Right renal cortex interstitium (tissue), 3 donors: Measurements from ENCODE around the gene SSR1. TPM values are rescaled to one million over a fixed set of nuclear protein-coding genes. Genes with fewer than 3 reads are reported as not detected.
"Not testable (repeated sequence)": the region's sequence is repeated elsewhere in the genome, so short reads cannot be mapped to it uniquely, and the experiment has no call there.

Experiments used
- DNase-seq, 3 donors: peaks; one replicate each; pipeline ENCODE4 v3.0.0-alpha.2; 2013; ENCODE audit warnings: low read depth in 3 of 3, low spot score in 2 of 3
- polyA plus RNA-seq, 3 donors: library from polyadenylated mRNA; unstranded; fragments of 120-200 nt; gene quantifications; one replicate each; pipeline ENCODE4 v1.2.1, GENCODE V29; 2013; ENCODE audit not compliant: insufficient read length in 3 of 3

The SSR1 gene
- polyA plus RNA-seq, 3 donors: 129 to 141 (median 141) TPM

DNA sequence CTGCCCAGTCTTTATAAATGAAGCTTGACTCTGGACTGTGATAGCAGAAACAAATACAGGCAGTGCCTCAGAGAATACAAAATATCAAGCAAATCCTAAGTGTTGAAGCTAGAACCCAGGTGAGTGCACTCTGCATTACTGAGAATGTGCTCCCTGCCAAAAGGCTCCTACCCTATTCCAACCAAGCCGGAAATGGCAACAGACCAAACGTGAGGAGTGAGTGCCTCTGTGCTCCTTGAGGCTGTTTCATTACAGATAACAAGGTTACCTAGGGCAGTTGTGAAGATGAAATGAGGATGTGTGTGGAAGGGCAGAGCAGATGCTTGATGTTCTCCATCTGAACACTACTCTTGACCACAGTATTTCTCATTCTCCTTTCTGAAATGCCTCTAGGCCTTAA is 29.3 kb downstream of the SSR1 start:
- no peak for DNase-seq

DNA sequence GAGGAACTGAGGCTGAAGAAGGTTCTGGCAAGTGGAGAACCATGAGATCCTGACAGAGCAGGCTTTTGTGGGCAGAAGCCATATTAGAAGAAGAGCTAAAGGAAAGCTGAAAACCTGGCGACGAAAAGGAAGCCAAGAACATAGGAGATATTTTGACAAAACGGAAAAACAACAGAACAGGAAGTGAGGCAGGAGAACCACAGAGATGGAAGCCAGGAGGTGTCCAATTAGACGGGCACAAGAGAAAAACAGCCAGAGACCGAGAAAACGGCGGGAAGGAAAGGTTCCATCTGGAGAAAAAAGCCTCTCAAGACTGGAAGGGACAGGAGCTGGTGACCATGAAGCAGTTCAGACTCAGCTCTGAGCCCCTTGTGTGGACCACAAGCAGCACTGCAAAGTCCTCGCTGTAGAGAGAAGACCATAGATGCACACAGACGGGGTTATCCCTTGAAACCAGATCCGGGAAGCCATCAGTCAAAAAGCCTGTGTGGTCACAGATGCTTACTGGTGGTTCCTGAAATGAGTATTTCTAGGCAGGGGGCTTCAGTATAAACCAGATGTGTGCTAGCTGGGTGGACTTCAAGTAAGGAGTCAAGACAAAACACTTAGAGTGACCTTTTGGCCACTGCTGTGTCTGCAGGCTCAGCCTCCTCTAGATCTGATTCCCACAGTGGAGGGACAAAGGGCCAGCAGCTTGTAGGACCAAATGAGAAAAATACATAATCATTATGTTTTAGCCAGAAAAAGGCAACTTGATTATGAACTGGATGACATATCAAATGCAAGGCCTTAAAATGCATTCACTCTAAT is 30.7 kb downstream of the SSR1 start:
- no peak for DNase-seq

DNA sequence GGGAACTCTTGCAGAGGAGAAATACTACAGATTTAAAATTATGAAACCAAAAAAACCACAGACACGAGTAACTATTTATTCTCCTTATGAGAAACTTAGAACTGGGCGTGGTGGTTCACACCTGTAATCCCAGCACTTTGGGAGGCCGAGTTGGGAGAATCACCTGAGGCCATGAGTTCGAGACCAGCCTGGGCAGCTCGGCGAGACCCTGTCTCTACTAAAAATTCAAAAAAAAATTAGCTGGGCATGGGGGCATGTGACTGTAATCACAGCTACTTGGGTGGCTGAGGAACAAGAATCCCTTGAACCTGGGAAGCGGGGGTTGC is 36.8 kb downstream of the SSR1 start:
- no peak for DNase-seq

DNA sequence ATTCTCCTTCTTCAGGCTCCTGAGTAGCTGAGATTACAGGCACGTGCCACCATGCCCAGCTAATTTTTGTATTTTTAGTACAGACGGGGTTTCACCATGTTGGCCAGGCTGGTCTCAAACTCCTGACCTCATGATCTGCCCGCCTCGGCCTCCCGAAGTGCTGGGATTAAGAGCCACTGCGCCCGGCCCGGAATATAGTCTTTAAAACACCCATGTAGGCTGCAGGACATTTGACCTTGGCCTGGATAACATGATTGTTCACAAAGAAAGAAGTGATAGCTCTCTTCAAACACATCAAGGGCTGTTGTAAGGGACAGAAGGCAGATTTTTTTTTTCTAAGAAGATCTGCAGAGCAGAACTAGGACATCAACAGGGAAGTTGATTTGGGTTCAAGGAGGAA is 38.5 kb downstream of the SSR1 start:
- not testable (repeated sequence) for DNase-seq

DNA sequence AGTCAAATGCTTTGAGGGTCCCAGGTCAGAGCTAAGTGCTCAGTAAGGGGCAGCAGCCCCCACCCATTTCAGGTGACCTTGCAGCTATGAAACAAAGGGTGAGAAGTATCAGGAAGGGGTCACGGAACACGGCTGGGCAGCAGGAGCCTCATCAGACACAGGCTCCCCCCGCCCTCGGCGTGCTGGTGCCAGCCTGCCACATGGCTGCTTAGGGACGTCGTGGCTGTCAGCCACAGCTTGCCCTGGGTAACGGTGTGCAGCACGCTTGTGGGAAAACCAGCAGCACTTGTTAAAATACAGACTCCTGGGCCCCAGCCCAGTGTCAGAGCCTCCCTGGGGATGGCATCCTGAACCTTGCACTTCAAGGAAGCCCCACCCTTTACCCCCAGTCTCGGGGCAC is 39.3 kb downstream of the SSR1 start:
- DNase-seq: no peak

DNA sequence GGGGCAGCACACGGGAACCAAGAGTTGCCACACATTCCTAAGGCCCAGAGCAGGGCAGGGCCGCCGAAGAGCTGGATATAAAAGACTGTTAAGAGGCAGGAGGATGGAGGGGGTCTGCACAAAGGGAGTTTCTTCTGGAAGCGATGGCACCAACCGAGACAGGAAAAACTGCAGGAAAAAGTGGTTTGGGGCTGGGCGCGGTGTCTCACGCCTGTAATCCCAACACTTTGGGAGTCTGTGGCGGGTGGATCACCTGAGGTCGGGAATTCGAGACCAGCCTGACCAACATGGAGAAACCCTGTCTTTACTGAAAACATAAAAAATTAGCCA is 41.8 kb downstream of the SSR1 start:
- DNase-seq: no peak

DNA sequence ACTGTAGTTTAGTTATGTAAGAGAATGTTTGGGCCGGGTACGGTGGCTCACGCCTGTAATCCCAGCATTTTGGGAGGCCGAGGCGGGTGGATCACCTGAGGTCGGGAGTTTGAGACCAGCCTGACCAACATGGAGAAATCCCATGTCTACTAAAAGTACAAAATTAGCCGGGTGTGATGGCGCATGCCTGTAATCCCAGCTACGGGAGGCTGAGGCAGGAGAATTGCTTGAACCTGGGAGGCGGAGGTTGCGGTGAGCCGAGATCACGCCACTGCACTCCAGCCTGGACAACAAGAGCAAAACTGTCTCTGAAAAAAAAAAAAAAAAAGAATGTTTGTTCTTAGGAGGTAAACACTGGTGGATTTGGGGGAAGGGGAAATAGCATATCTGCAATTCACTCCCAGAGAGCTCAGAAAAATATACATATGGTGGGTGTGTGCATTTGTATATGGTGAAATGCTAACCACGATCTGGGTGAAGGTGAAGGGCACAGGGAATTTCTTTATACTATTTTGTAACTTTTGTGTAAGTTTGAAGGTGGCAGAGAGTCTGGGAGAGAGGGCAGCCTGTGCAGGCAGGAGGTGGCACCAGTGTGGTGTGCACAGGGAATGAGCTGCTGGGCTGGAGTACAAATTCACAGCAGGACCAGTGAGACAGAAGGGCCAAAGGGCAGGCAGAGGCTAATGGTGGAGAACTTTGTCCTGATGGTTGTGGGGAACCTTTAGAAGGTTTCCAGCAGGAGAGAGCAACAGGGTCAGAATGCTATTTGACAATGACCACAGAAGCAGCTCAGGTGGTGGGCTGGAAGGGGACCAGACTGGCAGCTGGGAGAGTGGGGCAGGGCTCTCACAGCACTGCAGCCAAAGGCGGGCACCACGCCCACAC is 42.4 kb downstream of the SSR1 start:
- DNase-seq: no peak

DNA sequence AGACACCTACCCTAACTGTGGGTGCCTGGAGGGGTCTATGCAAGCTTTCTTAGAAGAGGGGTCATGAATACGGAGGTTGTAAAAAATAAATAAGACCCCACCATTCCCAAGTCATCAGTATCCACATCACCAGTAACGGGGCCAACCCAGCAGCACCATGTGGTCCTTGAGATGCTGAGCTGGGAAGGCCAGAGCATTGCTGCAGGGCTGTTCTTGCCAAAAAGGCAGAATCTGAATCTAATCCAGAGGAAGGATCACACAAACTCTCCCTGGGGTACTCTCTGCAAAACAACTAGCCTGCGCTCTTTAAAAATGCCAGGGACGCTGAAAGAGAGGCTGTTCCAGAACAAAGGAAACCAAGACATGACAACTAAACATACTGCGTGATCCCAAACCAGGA is 43.2 kb downstream of the SSR1 start:
- no peak for DNase-seq

DNA sequence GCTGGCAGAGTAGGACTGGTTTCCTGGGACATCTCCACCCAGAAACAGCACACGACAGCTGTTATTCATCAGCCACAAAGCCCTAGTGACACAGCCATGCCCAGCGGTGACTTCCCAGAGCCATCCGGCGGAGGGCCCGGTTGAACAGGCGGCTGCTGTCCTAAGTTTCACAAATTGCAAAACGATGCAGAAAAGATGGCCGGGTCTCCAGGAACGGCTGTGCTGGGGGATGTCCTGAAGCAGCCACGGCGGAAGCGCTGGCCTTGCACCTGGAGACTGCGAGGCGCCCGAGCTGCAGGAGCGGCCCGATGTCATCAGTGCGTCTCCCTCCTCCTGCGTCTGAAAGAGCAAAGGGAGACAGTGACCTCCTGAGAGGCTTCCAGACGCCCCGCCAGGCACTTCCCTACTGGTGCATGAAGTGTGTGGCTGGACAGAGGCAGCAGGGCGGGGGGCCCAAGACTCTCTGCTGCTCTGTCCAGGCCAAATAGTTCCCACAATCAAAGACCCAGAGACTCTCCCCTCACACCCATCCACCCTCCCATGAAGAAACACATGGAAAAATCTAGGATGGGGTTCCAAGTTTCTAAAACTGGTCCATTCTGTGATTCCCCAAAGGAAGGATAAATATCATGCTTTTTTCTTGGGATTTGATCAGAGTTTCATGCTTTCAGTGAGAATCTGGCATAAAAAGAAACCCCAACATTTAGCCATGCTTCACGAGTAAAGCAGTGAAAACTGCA is 44.0 kb downstream of the SSR1 start:
- no peak for DNase-seq

DNA sequence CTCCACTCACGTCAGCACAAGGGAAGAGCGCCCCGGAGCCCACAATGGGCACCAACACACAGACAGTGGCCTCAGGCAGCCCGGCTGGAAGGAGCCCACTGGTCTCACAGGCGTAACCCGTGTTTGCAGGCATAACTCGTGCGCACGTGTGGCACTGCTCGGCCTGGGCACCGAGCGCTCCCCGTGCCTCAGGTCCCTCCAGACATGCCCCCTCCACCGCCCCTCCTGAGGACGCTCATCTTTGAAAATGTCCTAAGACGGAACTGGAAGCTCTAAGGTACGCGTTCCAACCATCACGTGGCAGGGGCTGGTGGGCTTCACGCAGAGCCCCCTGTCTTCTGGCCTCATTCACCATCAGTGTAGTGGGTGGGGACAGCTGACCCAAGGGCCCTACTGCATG is 44.6 kb downstream of the SSR1 start:
- no peak for DNase-seq

DNA sequence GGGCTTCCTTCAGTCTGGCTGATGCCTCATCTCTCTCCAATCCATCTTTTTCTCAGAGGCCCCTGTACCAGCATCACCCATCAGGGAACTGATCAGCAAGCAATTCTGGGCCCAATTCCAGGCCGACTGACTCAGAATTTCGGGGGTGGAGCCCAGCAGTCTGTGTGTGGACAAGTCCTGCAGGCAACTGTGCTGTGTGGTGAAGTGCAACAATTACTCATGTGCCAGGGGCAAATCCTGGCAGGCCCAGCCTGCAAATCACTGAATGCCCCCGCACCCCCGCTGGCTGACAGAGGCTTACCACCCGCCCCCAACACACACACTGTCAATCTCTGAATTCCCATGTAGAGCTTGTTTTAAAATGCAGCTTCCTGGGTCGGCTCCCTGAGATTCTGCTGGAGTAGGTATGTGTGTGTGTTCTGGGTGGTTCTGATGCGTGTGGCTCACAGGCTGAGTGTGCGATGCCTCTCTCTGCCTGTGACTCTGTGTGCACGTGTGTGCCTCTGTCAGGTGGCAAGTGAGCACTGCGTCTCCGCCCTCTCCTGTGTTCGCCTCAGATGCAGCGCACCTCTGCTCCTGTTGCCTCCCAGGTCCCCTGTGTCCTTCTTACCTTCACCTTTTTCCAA is 45.4 kb downstream of the SSR1 start:
- no peak for DNase-seq

DNA sequence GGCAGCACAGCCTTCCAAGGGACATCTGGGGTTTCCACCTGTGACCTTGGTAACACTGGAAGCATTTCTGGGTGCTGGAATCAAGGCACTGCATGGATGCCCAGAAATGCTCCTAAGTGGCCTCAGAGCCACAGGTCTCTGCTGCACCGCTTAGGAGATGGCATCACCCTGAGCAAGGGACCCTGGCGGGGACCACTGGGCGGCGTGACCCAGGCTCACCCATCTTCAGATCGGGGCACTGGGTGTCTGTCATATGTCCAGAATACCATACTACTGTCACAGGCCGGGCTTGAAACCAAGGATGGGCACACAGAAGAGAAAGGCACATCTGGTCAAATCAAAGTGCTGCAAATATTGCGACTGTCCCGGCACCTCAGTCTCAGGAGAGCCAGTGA is 45.9 kb downstream of the SSR1 start:
- DNase-seq: no peak

DNA sequence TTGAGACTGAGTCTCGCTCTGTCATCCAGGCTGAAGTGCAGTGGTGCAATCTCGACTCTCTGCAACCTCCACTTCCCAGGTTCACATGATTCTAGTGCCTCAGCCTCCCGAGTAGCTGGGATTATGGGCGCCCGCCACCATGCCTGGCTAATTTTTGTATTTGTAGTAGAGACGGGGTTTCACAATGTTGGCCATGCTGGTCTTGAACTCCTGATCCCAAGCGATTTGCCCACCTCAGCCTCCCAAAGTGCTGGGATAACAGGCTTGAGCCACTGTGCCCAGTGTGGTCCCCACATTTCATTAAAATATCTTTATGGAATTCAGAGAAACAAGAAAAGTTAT is 47.6 kb downstream of the SSR1 start:
- not testable (repeated sequence) for DNase-seq

DNA sequence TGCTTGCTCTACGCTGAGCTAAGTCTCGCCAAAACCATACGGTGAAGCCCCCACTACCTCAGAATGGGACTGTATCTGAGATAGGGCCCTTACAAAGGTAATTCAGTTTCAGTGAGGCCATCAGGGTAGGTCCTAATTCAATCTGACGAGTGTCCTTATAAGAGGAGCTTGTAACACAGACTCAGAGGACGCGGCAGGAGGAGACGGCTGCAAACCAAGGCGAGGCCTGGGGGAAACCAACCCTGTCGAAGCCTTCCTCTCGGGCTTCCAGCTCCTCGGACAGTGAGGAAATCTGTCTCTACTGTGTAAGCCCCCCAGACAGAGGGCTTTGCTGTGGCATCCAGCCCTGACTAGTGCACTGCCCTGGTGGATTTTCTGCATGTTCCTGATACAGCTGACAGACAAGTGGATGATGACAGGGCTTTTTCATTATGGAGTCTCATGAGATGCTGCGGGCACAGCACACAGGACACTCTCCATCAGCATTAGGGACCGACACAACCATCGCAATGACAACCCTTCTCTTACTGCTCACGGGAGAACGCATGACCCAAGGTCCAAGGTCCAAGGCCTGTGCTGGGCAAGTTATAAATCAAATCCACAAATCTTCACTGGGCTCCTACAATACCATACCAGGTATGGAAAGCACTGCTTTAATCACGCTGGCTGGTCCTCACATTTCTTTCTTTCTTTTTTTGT is 48.2 kb downstream of the SSR1 start:
- DNase-seq: no peak

DNA sequence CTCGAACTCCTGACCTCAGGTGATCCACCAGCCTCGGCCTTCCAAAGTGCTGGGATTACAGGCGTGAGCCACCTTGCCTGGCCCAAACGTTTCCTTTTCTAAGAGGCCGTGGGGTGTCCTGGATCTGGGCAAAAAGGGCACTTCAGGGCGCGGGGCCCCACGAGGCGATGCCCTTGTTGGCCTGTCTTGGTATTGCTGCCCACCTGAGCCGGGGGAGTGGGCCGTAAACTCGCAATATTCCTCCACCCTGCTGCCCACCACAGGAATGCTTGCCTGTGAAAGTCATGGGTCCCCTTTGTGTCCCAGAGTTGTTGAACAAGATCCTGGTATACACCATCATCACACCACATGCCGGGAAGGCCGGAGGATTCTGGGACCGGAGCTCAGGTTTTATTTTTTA is 49.0 kb downstream of the SSR1 start:
- no peak for DNase-seq

DNA sequence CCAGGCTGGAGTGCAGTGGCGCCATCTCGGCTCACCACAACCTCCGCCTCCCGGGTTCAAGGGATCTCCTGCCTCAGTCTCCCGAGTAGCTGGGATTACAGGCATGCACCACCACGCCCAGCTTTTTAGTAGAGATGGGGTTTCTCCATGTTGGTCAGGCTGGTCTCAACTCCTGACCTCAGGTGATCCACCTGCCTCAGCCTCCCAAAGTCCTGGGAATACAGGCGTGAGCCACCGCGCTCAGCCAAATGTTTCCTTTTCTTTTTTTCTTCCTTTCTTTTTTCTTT is 49.5 kb downstream of the SSR1 start:
- not testable (repeated sequence) for DNase-seq

DNA sequence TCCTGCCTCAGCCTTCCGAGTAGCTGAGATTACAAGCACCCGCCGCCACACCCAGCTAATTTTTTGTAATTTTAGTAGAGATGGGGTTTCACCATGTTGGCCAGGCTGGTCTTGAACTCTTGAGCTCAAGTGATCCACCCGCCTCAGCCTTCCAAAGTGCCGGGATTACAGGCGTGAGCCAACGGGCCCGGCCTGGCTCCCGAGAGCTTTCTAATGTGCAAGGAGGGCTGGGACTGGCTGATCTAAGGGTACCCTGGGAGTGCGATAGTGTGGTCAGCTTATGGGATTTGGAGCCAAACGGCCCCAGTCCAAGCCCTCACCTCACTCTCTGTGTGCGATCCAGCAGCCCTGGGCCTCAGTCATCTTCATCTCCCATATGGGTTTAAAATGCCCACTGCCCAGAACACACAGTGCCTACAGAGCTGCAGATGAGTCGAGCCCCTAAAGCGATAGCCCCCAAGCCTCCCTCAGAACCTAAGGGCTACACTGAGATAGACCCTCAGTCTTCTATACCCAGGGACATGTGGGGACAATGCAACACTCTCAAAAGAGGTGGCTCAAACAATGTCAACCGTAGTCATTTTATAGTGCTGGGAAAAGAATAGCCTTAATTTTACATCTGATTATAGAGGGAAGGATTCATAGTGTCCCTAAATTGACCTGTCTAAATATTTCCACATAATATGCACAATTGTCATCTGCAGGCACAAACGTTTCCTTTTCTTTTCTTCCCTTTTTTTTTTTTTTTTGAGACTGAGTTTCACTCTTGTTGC is 50.1 kb downstream of the SSR1 start:
- DNase-seq: no peak

DNA sequence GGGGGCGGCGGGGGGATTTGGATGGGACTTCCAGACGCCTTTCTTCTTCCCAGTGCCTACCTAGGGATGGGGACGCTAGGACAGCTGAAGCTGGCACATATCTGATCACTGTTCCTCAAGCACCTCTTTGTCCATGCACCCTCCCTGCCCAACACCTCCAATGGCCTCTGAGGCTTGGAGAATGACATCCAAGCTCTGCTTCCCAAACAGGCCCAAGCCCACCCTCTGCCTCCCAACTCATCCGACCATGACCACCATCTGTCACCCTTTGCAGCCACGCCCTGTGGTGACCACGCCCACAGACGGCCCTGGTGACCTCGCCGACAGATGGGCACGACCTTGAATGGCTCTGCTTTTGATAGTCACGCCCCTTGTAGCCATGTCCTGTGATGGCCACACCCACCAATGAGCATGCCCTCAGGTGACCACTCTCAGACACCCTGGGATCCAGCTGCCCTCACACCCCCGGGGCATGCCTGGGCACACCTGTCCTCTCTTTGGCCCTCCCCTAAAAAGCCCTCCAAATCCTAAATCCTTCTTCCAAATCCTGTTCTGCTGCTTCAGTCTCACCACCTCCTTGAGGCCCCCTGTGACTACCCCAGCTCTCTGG is 51.0 kb downstream of the SSR1 start:
- no peak for DNase-seq

DNA sequence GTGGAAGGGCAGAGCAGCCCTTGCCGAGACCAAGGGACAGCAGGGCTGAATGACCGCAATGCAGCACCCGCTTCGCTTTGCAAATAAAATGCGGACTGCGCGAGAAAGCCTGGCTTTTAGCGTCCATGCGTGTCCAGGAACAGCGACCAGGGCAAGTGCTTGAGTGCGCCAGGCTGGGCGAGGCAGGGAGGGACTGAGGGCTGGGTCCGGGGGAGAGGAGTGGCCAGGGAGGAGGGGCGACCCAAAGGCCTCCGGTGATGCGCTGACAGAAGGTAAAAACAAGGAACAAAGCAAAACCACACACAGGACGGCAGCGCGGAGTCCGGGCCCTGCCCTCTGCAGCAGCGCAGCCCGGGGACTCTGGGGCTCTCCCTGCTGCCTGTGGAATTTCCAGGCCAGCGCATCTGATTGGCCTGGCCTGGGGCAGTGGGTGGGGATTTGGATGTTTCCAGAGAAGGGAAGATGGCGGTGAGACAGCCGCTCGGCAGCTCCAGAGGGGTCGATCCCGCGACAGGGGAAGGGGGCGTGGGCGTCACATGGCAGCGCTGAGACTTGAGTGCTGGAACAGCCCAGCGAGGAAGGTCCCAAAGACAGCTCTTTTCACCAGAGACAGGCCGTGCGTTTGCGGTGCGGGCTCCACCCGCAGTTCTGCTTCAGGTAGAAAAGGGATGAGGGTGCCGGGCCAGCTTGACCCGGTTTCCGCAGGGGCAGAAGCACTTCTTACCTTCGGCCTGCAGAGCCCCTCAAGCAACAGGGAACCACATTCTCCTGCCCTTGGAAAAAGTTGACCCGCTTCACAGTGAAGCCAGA is 51.8 kb downstream of the SSR1 start:
- peak; percentile 64 to 81 (median 73) for DNase-seq
